Measurements from ENCODE around the gene WBP4. TPM values are rescaled to one million over a fixed set of nuclear protein-coding genes. Genes with fewer than 3 reads are reported as not detected.

Gene WBP4
- polyA plus RNA-seq, 3 donors, result 2.8 to 3.8 (median 3.7) TPM

GRCh38 chr13:41018602-41018948 lies 42.7 kb upstream of the WBP4 start:
- peaks cover 98% of the 10 kb centered on the region for H3K79me2 ChIP-seq (ENCODE audit: insufficient read depth, low read length)
- H3K9me3 ChIP-seq (replicated peaks in 1 of 2; ENCODE audit: control insufficient read depth in 1 of 2, insufficient read depth in 1 of 2, low read length in 2 of 2), result no peaks in the 10 kb centered on the region
- Mint-ChIP-seq H3K4me3 (peak overlapping the region; percentile 75 to 93), H3K9me3 (no peaks in the 10 kb centered on the region), H3K27ac (peak overlapping the region; percentile 97 to 100 (median 99)), H3K36me3 (peaks cover 14 to 16% of the 10 kb centered on the region in 2 donors), H3K4me1 (peaks cover 40% of the 10 kb centered on the region), H3K27me3 (ENCODE audit: low read depth in 3 of 3) (no peaks in the 10 kb centered on the region)
- no peak overlapping the region for H2AFZ ChIP-seq (ENCODE audit: insufficient read depth, low read depth, low read length, poor library complexity, severe bottlenecking)
- peak in 2 of 3 donors; percentile 29 to 32 for DNase-seq
- peak overlapping the region; percentile 71 to 100 for H3K27ac ChIP-seq (ENCODE audit: low read depth in 1 of 2, low read length in 2 of 2)
- H4K20me1 ChIP-seq (ENCODE audit: insufficient read depth, low read length), result peaks cover 33% of the 10 kb centered on the region
- peak overlapping the region; percentile 79 for H3K4me2 ChIP-seq (replicated peaks; ENCODE audit: extremely low read depth, low read length, poor library complexity, severe bottlenecking)
- H3K9ac ChIP-seq (ENCODE audit: insufficient read depth, low read length, poor library complexity, severe bottlenecking), result peak overlapping the region; percentile 99
- H3K4me1 ChIP-seq (ENCODE audit: control insufficient read depth in 1 of 2, insufficient read depth in 2 of 2, low read length in 2 of 2), result peaks cover 35 to 43% of the 10 kb centered on the region in 2 donors
- no peaks in the 10 kb centered on the region for H3K27me3 ChIP-seq (ENCODE audit: control insufficient read depth in 2 of 2, insufficient read depth in 2 of 2, low read length in 2 of 2)
- H3K4me3 ChIP-seq (replicated peaks in 1 of 3; ENCODE audit: low read depth in 2 of 3, low read length in 3 of 3), result peak overlapping the region; percentile 86 to 100 (median 89)
- intact Hi-C loops (cut with micrococcal nuclease), result loop anchor here (2.0 to 5.0 kb wide), 3 partner anchors 34 to 42 kb away; partner anchors contain the start of gene WBP4 (in 1 of the 2)
- H3K36me3 ChIP-seq (replicated peaks in 1 of 2; ENCODE audit: control insufficient read depth in 1 of 2, insufficient read depth in 2 of 2, low read length in 2 of 2), result peaks cover 0 to 6% of the 10 kb centered on the region in 2 donors
- no CpG with 5 or more reads among the region's 1 CpG for WGBS (ENCODE audit: insufficient coverage)
- TF ChIP-seq CTCF (IDR thresholded peaks at IDR 0.05), result no peak

GRCh38 chr13:41019011-41019487 lies 42.3 kb upstream of the WBP4 start, which contains the start of gene ELF1:
ELF1 (minus strand) TSS chr13:41019316; CDS start chr13:40982054, 37,262 bp downstream.
- Mint-ChIP-seq H3K4me3 (peak within 1 kb of the TSS; percentile 83 to 93), H3K36me3 (peaks cover 12 to 14% of the 10 kb centered on the region in 2 donors), H3K9me3 (no peaks in the 10 kb centered on the region), H3K4me1 (peaks cover 38% of the 10 kb centered on the region), H3K27me3 (ENCODE audit: low read depth in 3 of 3) (no peaks in the 10 kb centered on the region), H3K27ac (peak within 1 kb of the TSS; percentile 97 to 100 (median 99))
- WGBS (ENCODE audit: insufficient coverage), result 0% methylated on average over 1 of the region's 4 CpGs
- intact Hi-C loops (cut with micrococcal nuclease), result loop anchor here (2.0 to 5.0 kb wide), 3 partner anchors 33 to 42 kb away; partner anchors contain the start of gene WBP4 (in 1 of the 2)
- H3K4me3 ChIP-seq (replicated peaks in 1 of 3; ENCODE audit: low read depth in 2 of 3, low read length in 3 of 3), result peak within 1 kb of the TSS; percentile 86 to 100 (median 89)
- peaks cover 32 to 38% of the 10 kb centered on the region in 2 donors for H3K4me1 ChIP-seq (ENCODE audit: control insufficient read depth in 1 of 2, insufficient read depth in 2 of 2, low read length in 2 of 2)
- no peaks in the 10 kb centered on the region for H3K9me3 ChIP-seq (replicated peaks in 1 of 2; ENCODE audit: control insufficient read depth in 1 of 2, insufficient read depth in 1 of 2, low read length in 2 of 2)
- H3K27me3 ChIP-seq (ENCODE audit: control insufficient read depth in 2 of 2, insufficient read depth in 2 of 2, low read length in 2 of 2), result no peaks in the 10 kb centered on the region
- peak within 1 kb of the TSS; percentile 79 for H3K4me2 ChIP-seq (replicated peaks; ENCODE audit: extremely low read depth, low read length, poor library complexity, severe bottlenecking)
- H3K9ac ChIP-seq (ENCODE audit: insufficient read depth, low read length, poor library complexity, severe bottlenecking), result peak within 1 kb of the TSS; percentile 99
- TF ChIP-seq CTCF (IDR thresholded peaks at IDR 0.05), result no peak
- peak; percentile 89 to 94 (median 94) for DNase-seq
- H4K20me1 ChIP-seq (ENCODE audit: insufficient read depth, low read length), result peaks cover 29% of the 10 kb centered on the region
- peaks cover 0 to 4% of the 10 kb centered on the region in 2 donors for H3K36me3 ChIP-seq (replicated peaks in 1 of 2; ENCODE audit: control insufficient read depth in 1 of 2, insufficient read depth in 2 of 2, low read length in 2 of 2)
- peaks cover 97% of the 10 kb centered on the region for H3K79me2 ChIP-seq (ENCODE audit: insufficient read depth, low read length)
- peak within 1 kb of the TSS; percentile 71 to 100 for H3K27ac ChIP-seq (ENCODE audit: low read depth in 1 of 2, low read length in 2 of 2)
- H2AFZ ChIP-seq (ENCODE audit: insufficient read depth, low read depth, low read length, poor library complexity, severe bottlenecking), result no peak within 1 kb of the TSS
